Lower lobe of right lung (tissue), 2 donors: ENCODE results near the gene MMP10. TPM values are rescaled to one million over a fixed set of nuclear protein-coding genes. Genes with fewer than 3 reads are reported as not detected.

Experiments
- ATAC-seq, 2 donors: fragments of 200-7000 bp; cut with Tn5 transposase; one replicate each; pipeline ENCODE4 v1.9.1; 2020 to 2022; ENCODE audit warnings: mild to moderate bottlenecking in 2 of 2, moderate library complexity in 2 of 2
- DNase-seq: peaks from one replicate; pipeline ENCODE4 v3.0.0-alpha.2; 2020
- H3K27ac ChIP-seq: fragments of 200-600 bp; one replicate; pipeline ENCODE4 v1.8.0; 2022
- H3K27me3 ChIP-seq: fragments of 200-600 bp; one replicate; pipeline ENCODE4 v1.8.0; 2022; ENCODE audit warnings: low read depth
- H3K36me3 ChIP-seq: fragments of 200-600 bp; one replicate; pipeline ENCODE4 v1.8.0; 2022; ENCODE audit warnings: mild to moderate bottlenecking
- H3K4me1 ChIP-seq: fragments of 200-600 bp; one replicate; pipeline ENCODE4 v1.8.0; 2022
- H3K4me3 ChIP-seq: fragments of 200-600 bp; one replicate; pipeline ENCODE4 v1.8.0; 2022; ENCODE audit warnings: mild to moderate bottlenecking
- H3K9me3 ChIP-seq: fragments of 200-600 bp; one replicate; pipeline ENCODE4 v1.8.0; 2022
- intact Hi-C: fragments of 100-400 bp; cut with DNase I; formaldehyde crosslinking; loops from one replicate; pipeline ENCODE4 v1.11.0; 2022
- long read RNA-seq: library from polyadenylated mRNA; unstranded; transcript quantifications from one replicate; pipeline ENCODE4 v2.0.0, GENCODE V29; 2021
- total RNA-seq: library from RNA; stranded (reverse); fragmentation: NEBNext Ultra II Directional; extraction: Animal tissue kit (Norgen Biotek cat#: 25700); gene quantifications from one replicate; pipeline ENCODE4 v1.2.1, GENCODE V29; 2021
- TF ChIP-seq, protein P1 (sequence below): fragments of 200-600 bp; IDR thresholded peaks from one replicate; pipeline ENCODE4 v1.8.0; 2022; ENCODE audit warnings: antibody characterized with exemption, mild to moderate bottlenecking
- donor health status: DM: no; HTN: yes; CAD: no; lungs with severe emphysema.

MMP10 gene
- not detected for total RNA-seq
- long read RNA-seq, result 0 reads

GRCh38 chr11:102780491-102780918 lies at the start of gene MMP10:
TSS of gene MMP10 (minus strand) at chr11:102780628. CDS start at chr11:102780591, 37 bp downstream.
- TF ChIP-seq, protein P1, sequence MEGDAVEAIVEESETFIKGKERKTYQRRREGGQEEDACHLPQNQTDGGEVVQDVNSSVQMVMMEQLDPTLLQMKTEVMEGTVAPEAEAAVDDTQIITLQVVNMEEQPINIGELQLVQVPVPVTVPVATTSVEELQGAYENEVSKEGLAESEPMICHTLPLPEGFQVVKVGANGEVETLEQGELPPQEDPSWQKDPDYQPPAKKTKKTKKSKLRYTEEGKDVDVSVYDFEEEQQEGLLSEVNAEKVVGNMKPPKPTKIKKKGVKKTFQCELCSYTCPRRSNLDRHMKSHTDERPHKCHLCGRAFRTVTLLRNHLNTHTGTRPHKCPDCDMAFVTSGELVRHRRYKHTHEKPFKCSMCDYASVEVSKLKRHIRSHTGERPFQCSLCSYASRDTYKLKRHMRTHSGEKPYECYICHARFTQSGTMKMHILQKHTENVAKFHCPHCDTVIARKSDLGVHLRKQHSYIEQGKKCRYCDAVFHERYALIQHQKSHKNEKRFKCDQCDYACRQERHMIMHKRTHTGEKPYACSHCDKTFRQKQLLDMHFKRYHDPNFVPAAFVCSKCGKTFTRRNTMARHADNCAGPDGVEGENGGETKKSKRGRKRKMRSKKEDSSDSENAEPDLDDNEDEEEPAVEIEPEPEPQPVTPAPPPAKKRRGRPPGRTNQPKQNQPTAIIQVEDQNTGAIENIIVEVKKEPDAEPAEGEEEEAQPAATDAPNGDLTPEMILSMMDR, result peak; percentile 29
- no peaks in the 10 kb centered on the region for H3K36me3 ChIP-seq
- DNase-seq (no peak), ATAC-seq (peak in 1 of 2 donors; percentile 28)
- no peak within 1 kb of the TSS for H3K27ac ChIP-seq
- no peak within 1 kb of the TSS for H3K4me3 ChIP-seq
- no peaks in the 10 kb centered on the region for H3K4me1 ChIP-seq
- no peaks in the 10 kb centered on the region for H3K27me3 ChIP-seq
- intact Hi-C loops, result no loop called here
- H3K9me3 ChIP-seq, result no peaks in the 10 kb centered on the region

DNA sequence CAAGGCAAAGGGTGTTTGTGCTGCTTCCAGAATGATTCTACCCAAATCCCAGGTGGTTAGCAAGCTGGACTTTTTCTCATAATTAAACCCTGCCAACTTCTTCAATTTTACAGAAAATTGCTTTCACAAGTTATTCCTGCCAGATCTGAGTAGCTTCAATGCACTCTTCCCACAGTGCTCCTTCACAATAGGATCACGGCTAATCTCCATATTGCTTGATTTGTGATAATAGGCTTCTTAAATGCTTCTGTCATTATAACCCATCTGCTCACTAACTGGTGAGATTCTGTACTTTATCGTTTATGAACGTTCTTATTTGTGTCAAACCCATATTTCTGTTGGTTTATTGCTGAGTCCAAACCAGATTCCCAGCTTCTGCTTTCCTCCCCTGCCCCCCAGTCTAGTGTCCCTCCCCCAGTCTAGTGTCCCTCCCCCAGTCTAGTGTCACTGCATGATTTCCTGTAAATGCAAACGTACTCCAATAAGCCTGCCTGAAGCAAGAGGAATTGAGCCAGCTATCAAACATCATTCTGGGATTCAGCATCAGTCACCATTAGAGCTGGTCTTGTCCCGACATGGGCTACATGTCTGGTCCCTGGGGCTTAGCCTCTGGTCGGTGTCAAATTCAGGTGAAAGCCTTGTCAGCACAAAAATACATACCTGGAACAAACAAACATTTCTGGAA lies 49.0 kb upstream of the MMP10 start:
- Histone ChIP-seq H3K27me3 (no peaks in the 10 kb centered on the region), H3K27ac (no peak overlapping the region), H3K4me1 (no peaks in the 10 kb centered on the region), H3K9me3 (no peaks in the 10 kb centered on the region), H3K4me3 (no peak overlapping the region), H3K36me3 (no peaks in the 10 kb centered on the region)
- no peak for DNase-seq
- intact Hi-C loops, result no loop called here
- no peak for ATAC-seq
- TF ChIP-seq, protein P1, result no peak

- TF ChIP-seq, protein P1, result no peak
- DNase-seq (no peak), ATAC-seq (peak in 1 of 2 donors; percentile 37)
- Histone ChIP-seq H3K27me3 (no peaks in the 10 kb centered on the region), H3K27ac (no peak overlapping the region), H3K36me3 (no peaks in the 10 kb centered on the region), H3K4me3 (no peak overlapping the region), H3K9me3 (no peaks in the 10 kb centered on the region), H3K4me1 (no peaks in the 10 kb centered on the region)
- intact Hi-C loops, result no loop called here
These were observed 44.1 kb upstream of the MMP10 start for GRCh38 chr11:102824556-102824955.

- ATAC-seq, result no peak
- Histone ChIP-seq H3K9me3 (no peaks in the 10 kb centered on the region), H3K36me3 (no peaks in the 10 kb centered on the region), H3K27ac (no peak overlapping the region), H3K4me3 (no peak overlapping the region), H3K27me3 (no peaks in the 10 kb centered on the region), H3K4me1 (no peaks in the 10 kb centered on the region)
- intact Hi-C loops, result no loop called here
- DNase-seq, result no peak
- TF ChIP-seq, protein P1, result no peak
These were observed 39.1 kb upstream of the MMP10 start for GRCh38 chr11:102819491-102819890.

GRCh38 chr11:102813484-102813883 lies 33.1 kb upstream of the MMP10 start:
- Histone ChIP-seq H3K4me1 (no peaks in the 10 kb centered on the region), H3K27me3 (no peaks in the 10 kb centered on the region), H3K27ac (no peak overlapping the region), H3K36me3 (no peaks in the 10 kb centered on the region), H3K9me3 (no peaks in the 10 kb centered on the region), H3K4me3 (no peak overlapping the region)
- intact Hi-C loops, result no loop called here
- TF ChIP-seq, protein P1, result no peak
- DNase-seq, result no peak
- ATAC-seq, result no peak
